Daoy (cell line): ENCODE results near the gene PLCB4. TPM values are rescaled to one million over a fixed set of nuclear protein-coding genes. Genes with fewer than 3 reads are reported as not detected.
A peak's percentile ranks its signal among the peaks of the same experiment; 100 is the strongest.
"Not testable (repeated sequence)": the region's sequence is repeated elsewhere in the genome, so short reads cannot be mapped to it uniquely, and the experiment has no call there.

ENCODE experiments used
- DNase-seq: peaks from one replicate; pipeline ENCODE4 v3.0.0-alpha.2; 2015; ENCODE audit warnings: low read depth
- total RNA-seq: library from RNA; depleted of rRNA; stranded (reverse); fragments of >200 nt; shearing (Covaris generic); gene quantifications from 2 replicates; pipeline ENCODE4 v1.2.3, GENCODE V29; 2014

Gene PLCB4
- total RNA-seq, 1 experiment from 2014 or later, result 3.7 TPM

- no peak for DNase-seq
Observed at GRCh38 chr20:9360431-9360830, 291.5 kb downstream of the PLCB4 start.

GRCh38 chr20:9363673-9364072 lies 294.8 kb downstream of the PLCB4 start:
- peak; percentile 6 for DNase-seq

- no peak for DNase-seq
Observed at GRCh38 chr20:9367328-9367727, 298.4 kb downstream of the PLCB4 start.

- no peak for DNase-seq
Observed at GRCh38 chr20:9367746-9368145, 298.9 kb downstream of the PLCB4 start.

GRCh38 chr20:9368893-9369292 lies 300.0 kb downstream of the PLCB4 start:
- no peak for DNase-seq

GRCh38 chr20:9369557-9369956 lies 300.7 kb downstream of the PLCB4 start:
- no peak for DNase-seq

- no peak for DNase-seq
Observed at GRCh38 chr20:9374072-9374471, 305.2 kb downstream of the PLCB4 start.

GRCh38 chr20:9374480-9374879 lies 305.6 kb downstream of the PLCB4 start:
- DNase-seq, result no peak

GRCh38 chr20:9375221-9375681 lies 306.4 kb downstream of the PLCB4 start:
- no peak for DNase-seq

GRCh38 chr20:9377007-9377406 lies 308.1 kb downstream of the PLCB4 start:
- DNase-seq, result no peak

- DNase-seq, result not testable (repeated sequence)
Observed at GRCh38 chr20:9385345-9386310, 316.7 kb downstream of the PLCB4 start.

- DNase-seq, result no peak
Observed at GRCh38 chr20:9388160-9388812, 319.4 kb downstream of the PLCB4 start.

GRCh38 chr20:9388813-9389161 lies 319.9 kb downstream of the PLCB4 start:
- DNase-seq, result no peak

GRCh38 chr20:9389346-9389745 lies 320.5 kb downstream of the PLCB4 start:
- no peak for DNase-seq

GRCh38 chr20:9390441-9390840 lies 321.6 kb downstream of the PLCB4 start:
- DNase-seq, result no peak

GRCh38 chr20:9392892-9393857 lies 324.3 kb downstream of the PLCB4 start:
- DNase-seq, result peak; percentile 54

- no peak for DNase-seq
Observed at GRCh38 chr20:9395971-9396370, 327.1 kb downstream of the PLCB4 start.

- DNase-seq, result no peak
Observed at GRCh38 chr20:9397928-9398327, 329.0 kb downstream of the PLCB4 start.

GRCh38 chr20:9398882-9399281 lies 330.0 kb downstream of the PLCB4 start:
- DNase-seq, result no peak

GRCh38 chr20:9399322-9399721 lies 330.4 kb downstream of the PLCB4 start:
- DNase-seq, result no peak

GRCh38 chr20:9400171-9401025 lies 331.5 kb downstream of the PLCB4 start:
- no peak for DNase-seq
